ENCODE results near the gene NKX2-3.

- no peak for TF ChIP-seq POLR2A (IDR thresholded peaks at IDR 0.05)
- TF ChIP-seq, protein P1, sequence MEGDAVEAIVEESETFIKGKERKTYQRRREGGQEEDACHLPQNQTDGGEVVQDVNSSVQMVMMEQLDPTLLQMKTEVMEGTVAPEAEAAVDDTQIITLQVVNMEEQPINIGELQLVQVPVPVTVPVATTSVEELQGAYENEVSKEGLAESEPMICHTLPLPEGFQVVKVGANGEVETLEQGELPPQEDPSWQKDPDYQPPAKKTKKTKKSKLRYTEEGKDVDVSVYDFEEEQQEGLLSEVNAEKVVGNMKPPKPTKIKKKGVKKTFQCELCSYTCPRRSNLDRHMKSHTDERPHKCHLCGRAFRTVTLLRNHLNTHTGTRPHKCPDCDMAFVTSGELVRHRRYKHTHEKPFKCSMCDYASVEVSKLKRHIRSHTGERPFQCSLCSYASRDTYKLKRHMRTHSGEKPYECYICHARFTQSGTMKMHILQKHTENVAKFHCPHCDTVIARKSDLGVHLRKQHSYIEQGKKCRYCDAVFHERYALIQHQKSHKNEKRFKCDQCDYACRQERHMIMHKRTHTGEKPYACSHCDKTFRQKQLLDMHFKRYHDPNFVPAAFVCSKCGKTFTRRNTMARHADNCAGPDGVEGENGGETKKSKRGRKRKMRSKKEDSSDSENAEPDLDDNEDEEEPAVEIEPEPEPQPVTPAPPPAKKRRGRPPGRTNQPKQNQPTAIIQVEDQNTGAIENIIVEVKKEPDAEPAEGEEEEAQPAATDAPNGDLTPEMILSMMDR (IDR thresholded peaks at IDR 0.05): no peak
- TF ChIP-seq POLR2AphosphoS5 (IDR thresholded peaks at IDR 0.05): no peak
- no peak for TF ChIP-seq EP300 (IDR thresholded peaks at IDR 0.05)
These were observed 18.9 kb downstream of the NKX2-3 start for GRCh38 chr10:99551616-99552015.

Data from stomach (tissue), 4 donors.